GM12873 (cell line): ENCODE measurements around the gene TARBP2.

Experiments used
- TF ChIP-seq, protein P1 (sequence below): IDR thresholded peaks from 2 replicates; pipeline ENCODE4 v1.5.1; 2012; ENCODE audit warnings: low read depth, mild to moderate bottlenecking, moderate library complexity, low read length, control low read depth; ENCODE audit not compliant: insufficient read depth; ENCODE audit errors: missing control alignments

Gene TARBP2

DNA sequence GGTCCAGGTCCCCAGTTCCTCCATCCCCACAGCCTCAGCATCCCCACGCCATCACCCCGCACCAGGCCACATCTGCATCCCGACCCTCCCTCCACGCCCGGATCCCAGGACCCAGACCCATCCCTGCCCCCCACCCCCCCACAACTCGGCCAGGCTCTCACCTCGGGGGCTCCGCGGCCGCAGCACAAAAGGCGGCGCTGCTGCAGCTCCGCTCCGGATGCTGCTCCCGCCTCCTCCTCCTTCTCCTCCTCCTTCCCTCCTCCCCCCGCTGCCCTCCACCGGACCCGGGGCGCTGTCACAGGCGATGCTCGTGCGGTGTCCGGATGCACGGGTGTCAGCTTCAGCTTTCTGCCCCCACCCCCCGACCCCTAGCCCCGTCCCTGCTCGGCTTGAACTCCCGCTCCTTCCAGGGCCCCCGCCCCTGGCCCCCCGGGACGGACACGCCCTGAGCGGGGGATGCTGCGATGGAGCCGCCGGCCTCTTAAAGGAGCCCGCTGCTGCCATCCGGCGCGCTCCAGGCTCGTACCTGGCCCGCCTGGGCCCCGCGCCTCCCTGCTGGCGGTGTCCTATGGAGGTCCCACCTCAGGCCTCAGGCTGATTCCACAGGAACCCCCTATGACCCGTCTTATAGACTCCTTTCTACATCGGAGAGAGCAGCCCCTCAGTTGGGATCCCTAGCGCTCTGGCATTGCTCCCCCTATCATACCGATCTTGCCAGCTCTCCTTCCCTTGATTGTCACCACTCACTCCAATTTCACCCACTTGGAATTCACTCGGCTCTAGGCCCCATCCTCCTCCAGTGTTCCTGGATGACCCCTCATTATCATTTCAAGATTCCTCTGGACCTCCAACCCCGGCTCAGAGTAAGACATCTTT, 1.6 kb upstream of the TARBP2 start, which contains the start of gene MAP3K12:
Gene MAP3K12 (minus strand): TSS at position 193 of the 876 bp plus-strand sequence. CDS start 12,067 bp downstream, outside the sequence.
- TF ChIP-seq, protein P1, sequence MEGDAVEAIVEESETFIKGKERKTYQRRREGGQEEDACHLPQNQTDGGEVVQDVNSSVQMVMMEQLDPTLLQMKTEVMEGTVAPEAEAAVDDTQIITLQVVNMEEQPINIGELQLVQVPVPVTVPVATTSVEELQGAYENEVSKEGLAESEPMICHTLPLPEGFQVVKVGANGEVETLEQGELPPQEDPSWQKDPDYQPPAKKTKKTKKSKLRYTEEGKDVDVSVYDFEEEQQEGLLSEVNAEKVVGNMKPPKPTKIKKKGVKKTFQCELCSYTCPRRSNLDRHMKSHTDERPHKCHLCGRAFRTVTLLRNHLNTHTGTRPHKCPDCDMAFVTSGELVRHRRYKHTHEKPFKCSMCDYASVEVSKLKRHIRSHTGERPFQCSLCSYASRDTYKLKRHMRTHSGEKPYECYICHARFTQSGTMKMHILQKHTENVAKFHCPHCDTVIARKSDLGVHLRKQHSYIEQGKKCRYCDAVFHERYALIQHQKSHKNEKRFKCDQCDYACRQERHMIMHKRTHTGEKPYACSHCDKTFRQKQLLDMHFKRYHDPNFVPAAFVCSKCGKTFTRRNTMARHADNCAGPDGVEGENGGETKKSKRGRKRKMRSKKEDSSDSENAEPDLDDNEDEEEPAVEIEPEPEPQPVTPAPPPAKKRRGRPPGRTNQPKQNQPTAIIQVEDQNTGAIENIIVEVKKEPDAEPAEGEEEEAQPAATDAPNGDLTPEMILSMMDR = no peak

DNA sequence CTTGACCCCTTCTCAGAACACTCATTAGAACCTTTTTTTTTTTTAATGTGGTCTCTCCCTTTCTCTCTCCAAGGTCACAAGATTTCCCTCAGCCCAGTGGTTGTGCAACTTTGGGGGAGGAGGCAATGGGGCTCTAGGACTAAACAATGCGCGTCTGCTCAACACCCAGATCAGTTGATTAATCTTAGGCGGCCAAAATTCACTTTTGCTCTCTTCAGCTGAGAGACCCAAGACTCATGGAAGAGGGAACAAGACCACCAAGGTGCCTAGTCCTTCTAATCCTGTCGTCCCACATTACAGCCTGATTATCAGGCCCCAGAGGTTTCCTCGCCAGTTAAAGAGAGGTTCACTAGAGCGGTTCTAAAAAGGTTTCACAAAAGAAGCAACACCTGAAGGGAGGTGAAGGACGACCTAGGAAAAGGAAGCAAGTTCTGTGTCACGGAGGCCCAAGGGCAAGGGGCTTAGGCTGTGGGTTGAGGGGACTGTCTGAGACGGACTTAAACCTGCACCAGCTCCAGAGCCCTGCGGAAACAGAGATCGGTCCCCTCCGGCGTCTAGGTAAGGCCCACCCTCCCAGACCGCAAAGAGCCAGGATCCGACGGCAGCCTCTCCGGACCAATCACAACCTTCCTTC, 824 bp upstream of the TARBP2 start:
- TF ChIP-seq, protein P1 = no peak

DNA sequence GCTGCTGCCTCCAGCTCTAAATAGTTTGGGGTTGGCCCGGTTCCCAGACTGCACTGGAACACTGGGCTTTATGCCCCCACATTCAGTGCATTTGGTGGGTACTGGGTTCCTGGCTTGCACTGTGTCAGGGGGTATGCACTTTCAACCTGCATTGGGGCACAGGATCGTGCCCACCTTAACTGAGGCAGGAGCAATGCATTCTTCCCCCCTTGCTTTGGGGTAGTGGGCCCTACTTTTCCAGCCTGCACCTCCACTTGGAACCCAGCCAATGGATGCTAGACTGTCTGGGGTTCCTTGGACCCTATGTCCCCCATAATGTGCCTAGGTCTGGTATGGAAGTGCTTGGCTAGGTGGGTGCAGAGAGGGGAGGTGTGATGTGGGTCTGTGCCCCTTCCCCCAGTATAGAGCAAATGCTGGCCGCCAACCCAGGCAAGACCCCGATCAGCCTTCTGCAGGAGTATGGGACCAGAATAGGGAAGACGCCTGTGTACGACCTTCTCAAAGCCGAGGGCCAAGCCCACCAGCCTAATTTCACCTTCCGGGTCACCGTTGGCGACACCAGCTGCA, 615 bp downstream of the TARBP2 start:
- TF ChIP-seq, protein P1 = no peak

DNA sequence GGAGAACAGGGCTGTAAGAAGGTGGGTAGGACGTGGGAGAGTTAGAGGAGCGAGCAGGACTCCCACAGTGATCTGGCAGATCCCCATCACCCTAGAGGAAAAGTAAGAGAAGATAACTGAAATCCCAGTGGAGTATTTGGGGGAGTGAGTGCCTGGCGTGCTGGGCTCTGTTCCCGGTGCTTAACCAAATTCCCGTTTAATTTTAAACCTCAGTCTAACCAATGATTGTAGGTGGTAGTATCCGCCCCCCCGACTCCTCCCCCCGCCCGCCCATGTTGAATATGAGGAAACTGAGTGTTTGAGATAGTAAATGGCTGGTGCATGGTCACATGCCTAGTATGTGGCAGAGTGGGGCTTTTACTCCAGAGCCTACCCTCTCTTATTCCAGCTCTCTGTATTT, 1.2 kb downstream of the TARBP2 start:
- TF ChIP-seq, protein P1 = no peak

DNA sequence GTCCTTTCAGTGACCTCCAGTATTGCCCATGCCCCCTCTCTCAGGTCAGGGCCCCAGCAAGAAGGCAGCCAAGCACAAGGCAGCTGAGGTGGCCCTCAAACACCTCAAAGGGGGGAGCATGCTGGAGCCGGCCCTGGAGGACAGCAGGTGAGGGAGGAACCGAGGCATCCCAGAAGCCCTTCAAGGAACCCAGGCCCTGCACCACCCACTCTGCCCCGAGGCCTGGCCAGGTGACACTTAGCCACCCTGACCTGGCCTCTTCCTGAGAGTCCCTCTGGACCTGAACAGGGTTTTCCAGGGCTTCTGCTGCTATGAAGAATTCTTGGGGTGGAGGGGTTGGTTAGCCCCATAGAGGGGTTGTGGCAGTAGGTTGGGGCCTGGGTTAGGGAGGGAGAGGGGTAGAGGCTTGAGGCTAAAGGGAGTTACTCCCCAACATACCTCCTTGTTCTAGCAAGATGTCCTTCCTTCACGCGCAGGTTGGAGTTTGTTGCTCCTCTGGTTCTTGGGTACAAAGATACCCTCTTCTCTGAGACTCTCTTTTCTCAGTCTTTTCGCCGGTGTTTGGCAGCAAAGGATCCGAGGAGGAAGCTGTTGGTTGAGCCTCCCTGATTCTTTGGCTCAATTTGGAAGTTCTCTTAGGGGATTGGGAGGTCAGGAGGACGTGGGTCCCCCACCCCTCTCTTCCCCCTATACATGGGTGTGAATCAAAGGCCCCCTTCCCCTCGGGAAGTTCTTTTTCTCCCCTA, 2.1 kb downstream of the TARBP2 start:
- TF ChIP-seq, protein P1 = no peak

DNA sequence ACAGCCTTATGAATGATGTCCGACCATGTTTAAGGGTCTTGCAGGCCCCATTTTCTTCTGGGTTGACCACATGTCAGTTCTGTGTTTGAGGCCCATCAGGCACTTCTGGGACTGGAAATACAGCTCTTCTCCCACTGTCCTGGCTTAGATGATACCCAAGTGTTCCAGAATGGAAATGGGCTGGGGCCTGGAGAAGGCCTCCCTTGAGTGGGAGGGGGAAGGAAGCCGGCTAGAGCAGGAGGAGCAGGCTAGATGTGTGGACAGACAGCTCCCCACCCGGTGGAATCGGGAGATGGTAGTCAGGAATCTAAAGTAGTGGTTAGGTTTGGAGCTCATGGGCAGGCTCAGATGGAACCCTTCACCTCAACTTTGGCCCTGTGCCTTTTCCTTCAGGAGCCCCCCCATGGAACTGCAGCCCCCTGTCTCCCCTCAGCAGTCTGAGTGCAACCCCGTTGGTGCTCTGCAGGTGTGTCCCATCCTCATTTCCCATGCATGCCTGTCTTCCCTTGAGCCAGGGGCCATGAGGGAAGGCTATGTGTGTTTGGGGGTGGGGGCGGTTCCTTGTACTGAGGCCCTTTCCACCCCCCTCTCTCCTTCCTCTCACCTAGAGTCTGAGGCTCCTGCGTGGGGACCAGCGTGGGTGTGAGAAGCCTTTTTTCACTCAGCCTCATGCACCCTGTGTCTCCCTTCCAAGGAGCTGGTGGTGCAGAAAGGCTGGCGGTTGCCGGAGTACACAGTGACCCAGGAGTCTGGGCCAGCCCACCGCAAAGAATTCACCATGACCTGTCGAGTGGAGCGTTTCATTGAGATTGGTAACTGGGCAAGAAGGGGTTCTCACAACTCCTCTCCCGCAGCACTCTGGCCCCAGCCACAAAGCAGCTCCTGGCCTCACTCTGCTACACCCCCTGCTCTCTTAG, 3.2 kb downstream of the TARBP2 start:
- TF ChIP-seq, protein P1 = no peak
